ENCODE measurements around the gene COX11.

The COX11 gene, protein sequence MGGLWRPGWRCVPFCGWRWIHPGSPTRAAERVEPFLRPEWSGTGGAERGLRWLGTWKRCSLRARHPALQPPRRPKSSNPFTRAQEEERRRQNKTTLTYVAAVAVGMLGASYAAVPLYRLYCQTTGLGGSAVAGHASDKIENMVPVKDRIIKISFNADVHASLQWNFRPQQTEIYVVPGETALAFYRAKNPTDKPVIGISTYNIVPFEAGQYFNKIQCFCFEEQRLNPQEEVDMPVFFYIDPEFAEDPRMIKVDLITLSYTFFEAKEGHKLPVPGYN

DNA sequence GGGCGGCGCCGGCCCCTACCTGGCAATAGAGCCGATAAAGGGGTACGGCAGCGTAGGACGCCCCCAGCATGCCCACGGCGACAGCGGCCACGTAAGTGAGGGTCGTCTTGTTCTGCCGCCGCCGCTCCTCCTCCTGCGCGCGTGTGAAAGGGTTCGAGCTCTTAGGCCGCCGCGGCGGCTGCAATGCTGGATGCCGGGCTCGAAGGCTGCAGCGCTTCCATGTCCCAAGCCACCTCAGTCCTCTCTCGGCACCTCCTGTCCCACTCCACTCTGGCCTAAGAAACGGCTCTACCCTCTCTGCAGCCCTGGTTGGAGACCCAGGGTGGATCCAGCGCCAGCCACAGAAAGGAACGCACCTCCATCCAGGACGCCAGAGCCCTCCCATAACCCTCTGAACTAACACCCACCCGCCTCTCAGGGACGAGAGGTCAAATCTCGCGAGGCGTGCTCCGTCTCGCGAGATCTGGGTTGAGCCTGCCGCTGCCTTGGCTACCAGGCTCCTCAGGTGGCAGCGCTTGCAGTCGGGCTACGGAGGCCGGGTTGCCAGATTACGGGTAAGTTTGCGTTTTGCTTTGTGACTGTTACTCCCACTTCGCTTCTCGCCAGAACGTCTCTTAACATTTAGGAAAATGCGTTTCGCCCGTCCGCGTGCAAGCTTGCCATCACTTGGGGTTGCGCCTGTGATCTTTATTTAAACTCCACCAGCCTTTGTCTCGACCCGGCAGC, at the start of gene COX11, which contains the start of gene STXBP4:
Gene COX11 (minus strand): TSS at position 393 of the 726 bp plus-strand sequence. CDS start 8 bp downstream, at position 385.
Gene STXBP4 (plus strand): TSS at position 504 of the 726 bp plus-strand sequence. CDS start 17,455 bp downstream, outside the sequence.
- H3K27me3 ChIP-seq (ENCODE audit: control insufficient read depth, insufficient read depth, low read length): no peaks in the 10 kb centered on the region
- peaks cover 16% of the 10 kb centered on the region for H3K36me3 ChIP-seq (ENCODE audit: control insufficient read depth, insufficient read depth, low read length)
- H3K9ac ChIP-seq (ENCODE audit: low read length): peak within 1 kb of the TSS; percentile 97
- H3K9me3 ChIP-seq (ENCODE audit: control insufficient read depth, insufficient read depth, low read depth, low read length): no peaks in the 10 kb centered on the region
- H3K4me1 ChIP-seq (ENCODE audit: control insufficient read depth, insufficient read depth, low read length): peaks cover 13% of the 10 kb centered on the region
- H3K4me3 ChIP-seq (ENCODE audit: low read depth, low read length): peak within 1 kb of the TSS; percentile 86
- H3K27ac ChIP-seq (ENCODE audit: low read depth, low read length): peak within 1 kb of the TSS; percentile 56

DNA sequence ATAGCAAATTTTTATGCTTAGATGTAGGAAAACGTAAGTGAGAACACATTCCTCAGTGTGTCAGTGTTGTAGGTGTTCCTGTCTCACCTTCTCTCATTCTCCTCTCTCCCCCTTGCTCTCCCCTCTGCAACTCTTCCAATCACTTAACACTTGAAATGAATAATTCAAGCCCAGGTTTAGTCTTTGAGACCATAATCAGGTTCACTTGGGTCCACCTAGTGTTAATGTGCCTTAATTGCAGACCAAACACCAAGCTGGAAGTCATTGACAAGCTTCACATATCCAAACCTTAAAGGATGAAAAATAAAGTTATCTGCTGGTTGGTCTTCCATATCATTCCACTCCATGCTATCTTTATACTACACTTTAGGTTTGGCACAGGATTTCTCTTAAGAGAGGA, 37.1 kb upstream of the COX11 start:
- no peak overlapping the region for H3K4me3 ChIP-seq (ENCODE audit: low read depth, low read length)
- no peaks in the 10 kb centered on the region for H3K27me3 ChIP-seq (ENCODE audit: control insufficient read depth, insufficient read depth, low read length)
- no peak overlapping the region for H3K27ac ChIP-seq (ENCODE audit: low read depth, low read length)
- no peak overlapping the region for H3K9ac ChIP-seq (ENCODE audit: low read length)
- no peaks in the 10 kb centered on the region for H3K9me3 ChIP-seq (ENCODE audit: control insufficient read depth, insufficient read depth, low read depth, low read length)
- 0 out of 2 replicates have a peak, but pooled peaks cover 3% of the 10 kb centered on the region for H3K36me3 ChIP-seq (ENCODE audit: control insufficient read depth, insufficient read depth, low read length)
- H3K4me1 ChIP-seq (ENCODE audit: control insufficient read depth, insufficient read depth, low read length): 0 out of 2 replicates have a peak, but pooled peaks cover 2% of the 10 kb centered on the region

DNA sequence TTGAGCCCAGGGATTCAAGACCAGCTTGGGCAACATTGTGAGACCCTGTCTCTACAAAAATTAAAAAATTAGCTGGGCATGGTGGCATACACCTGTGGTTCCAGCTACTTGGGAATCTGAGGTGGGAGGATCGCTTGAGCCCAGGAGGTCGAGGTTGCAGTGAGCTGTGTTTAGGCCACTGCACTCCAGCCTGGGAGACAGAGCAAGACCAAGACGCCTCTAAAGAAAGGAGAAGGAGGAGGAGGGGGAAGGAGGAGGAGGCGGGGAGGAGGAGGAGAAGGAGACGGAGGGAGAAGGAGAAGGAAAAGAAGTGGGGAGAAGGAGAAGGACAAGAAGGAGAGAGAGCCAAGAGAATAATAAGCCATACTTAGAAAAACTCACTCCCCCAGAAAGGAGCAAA, 36.0 kb upstream of the COX11 start:
- Histone ChIP-seq H3K9ac (ENCODE audit: low read length) (no peak overlapping the region), H3K36me3 (ENCODE audit: control insufficient read depth, insufficient read depth, low read length) (0 out of 2 replicates have a peak, but pooled peaks cover 3% of the 10 kb centered on the region), H3K27me3 (ENCODE audit: control insufficient read depth, insufficient read depth, low read length) (no peaks in the 10 kb centered on the region), H3K9me3 (ENCODE audit: control insufficient read depth, insufficient read depth, low read depth, low read length) (no peaks in the 10 kb centered on the region), H3K27ac (ENCODE audit: low read depth, low read length) (no peak overlapping the region), H3K4me1 (ENCODE audit: control insufficient read depth, insufficient read depth, low read length) (0 out of 2 replicates have a peak, but pooled peaks cover 2% of the 10 kb centered on the region), H3K4me3 (ENCODE audit: low read depth, low read length) (no peak overlapping the region)

DNA sequence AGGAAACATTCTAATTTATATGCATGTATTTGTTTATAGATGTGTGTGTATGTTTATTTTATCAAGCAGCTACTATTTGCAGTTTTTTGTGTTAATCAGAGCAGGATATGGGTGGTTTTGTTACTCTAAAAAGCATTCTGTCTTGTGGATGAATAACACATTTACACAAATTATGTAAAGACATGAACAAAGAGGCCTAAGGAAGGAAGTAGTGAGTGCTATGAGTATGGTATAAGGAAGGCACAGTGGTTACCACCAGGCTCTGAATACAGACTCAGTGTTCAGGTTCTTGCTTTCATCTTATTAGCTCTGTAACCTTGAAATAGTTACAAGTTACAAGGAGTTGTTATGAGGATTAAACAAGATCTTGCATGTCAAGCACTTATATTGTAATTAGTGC, 34.0 kb upstream of the COX11 start:
- Histone ChIP-seq H3K4me3 (ENCODE audit: low read depth, low read length) (no peak overlapping the region), H3K27ac (ENCODE audit: low read depth, low read length) (no peak overlapping the region), H3K9ac (ENCODE audit: low read length) (no peak overlapping the region), H3K36me3 (ENCODE audit: control insufficient read depth, insufficient read depth, low read length) (0 out of 2 replicates have a peak, but pooled peaks cover 3% of the 10 kb centered on the region), H3K27me3 (ENCODE audit: control insufficient read depth, insufficient read depth, low read length) (no peaks in the 10 kb centered on the region), H3K9me3 (ENCODE audit: control insufficient read depth, insufficient read depth, low read depth, low read length) (no peaks in the 10 kb centered on the region), H3K4me1 (ENCODE audit: control insufficient read depth, insufficient read depth, low read length) (0 out of 2 replicates have a peak, but pooled peaks cover 2% of the 10 kb centered on the region)

DNA sequence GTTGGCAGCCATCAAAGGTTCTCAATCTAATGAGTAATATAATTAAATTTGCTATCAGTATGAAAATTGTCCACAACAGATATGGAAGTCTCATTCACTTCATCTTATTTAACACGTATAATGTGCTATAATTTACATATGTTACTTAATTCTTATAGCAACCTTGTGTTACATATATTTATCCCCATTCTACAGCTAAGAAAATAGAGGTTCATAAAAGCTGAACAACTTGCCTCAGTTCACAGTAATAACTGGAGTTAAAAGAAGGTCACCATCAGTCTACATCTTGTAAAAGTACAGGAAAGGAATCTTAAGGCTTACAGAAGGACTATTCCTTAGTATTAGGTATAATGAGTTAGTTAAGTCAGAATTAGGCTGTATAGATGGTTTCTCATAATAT, 28.0 kb upstream of the COX11 start:
- Histone ChIP-seq H3K27ac (ENCODE audit: low read depth, low read length) (no peak overlapping the region), H3K9me3 (ENCODE audit: control insufficient read depth, insufficient read depth, low read depth, low read length) (no peaks in the 10 kb centered on the region), H3K4me3 (ENCODE audit: low read depth, low read length) (no peak overlapping the region), H3K36me3 (ENCODE audit: control insufficient read depth, insufficient read depth, low read length) (peaks cover 7% of the 10 kb centered on the region; the same call in 1 of the 2 replicates), H3K27me3 (ENCODE audit: control insufficient read depth, insufficient read depth, low read length) (no peaks in the 10 kb centered on the region), H3K9ac (ENCODE audit: low read length) (no peak overlapping the region), H3K4me1 (ENCODE audit: control insufficient read depth, insufficient read depth, low read length) (no peaks in the 10 kb centered on the region)

DNA sequence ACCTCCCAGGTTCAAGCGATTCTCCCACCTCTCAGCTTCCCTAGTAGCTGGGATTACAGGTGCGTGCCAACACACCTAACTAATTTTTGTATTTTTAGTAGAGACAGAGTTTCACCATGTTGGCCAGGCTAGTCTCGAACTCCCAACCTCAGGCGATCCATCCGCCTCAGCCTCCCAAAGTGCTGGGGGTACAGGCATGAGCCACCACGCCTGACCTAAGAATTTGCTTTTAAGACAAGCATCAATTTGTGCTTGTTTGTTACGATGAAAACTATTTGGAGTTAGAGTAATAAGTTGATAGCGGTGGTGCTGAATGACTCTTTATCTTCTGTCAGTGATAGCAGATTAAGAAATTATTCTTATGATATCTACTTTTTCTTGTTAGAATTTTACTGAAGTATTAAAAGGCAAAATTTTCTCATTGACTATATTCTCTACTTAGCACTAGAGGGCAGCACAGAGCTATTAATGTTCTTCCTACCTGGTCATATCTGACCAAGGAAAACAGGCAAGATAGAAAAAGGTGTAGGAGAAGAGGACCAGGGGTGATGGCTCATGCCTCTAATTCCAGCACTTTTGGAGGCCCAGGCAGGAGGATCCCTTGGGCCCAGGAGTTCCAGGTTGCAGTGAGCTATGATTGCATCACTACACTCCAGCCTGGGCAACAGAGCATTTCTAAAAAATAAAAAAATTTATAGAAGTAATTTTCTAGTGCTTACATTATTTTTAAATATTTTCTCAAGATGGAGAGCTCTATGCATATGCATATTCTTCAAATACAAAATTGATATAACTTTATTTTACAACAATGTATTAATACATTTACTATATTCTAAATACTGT, 24.6 kb upstream of the COX11 start:
- no peak overlapping the region for H3K4me3 ChIP-seq (ENCODE audit: low read depth, low read length)
- H3K36me3 ChIP-seq (ENCODE audit: control insufficient read depth, insufficient read depth, low read length): peaks cover 4% of the 10 kb centered on the region; the same call in 1 of the 2 replicates
- H3K9ac ChIP-seq (ENCODE audit: low read length): no peak overlapping the region
- H3K27ac ChIP-seq (ENCODE audit: low read depth, low read length): no peak overlapping the region
- H3K4me1 ChIP-seq (ENCODE audit: control insufficient read depth, insufficient read depth, low read length): no peaks in the 10 kb centered on the region
- H3K27me3 ChIP-seq (ENCODE audit: control insufficient read depth, insufficient read depth, low read length): no peaks in the 10 kb centered on the region
- no peaks in the 10 kb centered on the region for H3K9me3 ChIP-seq (ENCODE audit: control insufficient read depth, insufficient read depth, low read depth, low read length)

DNA sequence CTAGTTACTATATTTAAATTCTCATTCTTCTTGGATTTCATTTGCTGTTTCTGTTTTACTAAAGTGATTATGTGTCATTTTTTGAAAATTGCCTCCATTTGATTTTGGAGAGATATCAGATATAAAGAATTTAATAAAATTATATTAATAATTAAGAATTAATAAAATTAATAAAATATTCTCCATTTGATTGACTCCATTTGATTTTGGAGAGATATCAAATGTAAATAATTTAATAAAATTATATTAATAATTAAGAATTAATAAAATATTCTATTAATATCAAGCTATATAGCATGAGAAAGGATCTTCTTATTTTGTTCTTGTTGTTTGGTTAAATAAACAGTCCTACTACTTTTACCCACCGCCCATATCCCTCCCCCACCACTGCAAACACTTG, 23.1 kb upstream of the COX11 start:
- H3K4me3 ChIP-seq (ENCODE audit: low read depth, low read length): no peak overlapping the region
- no peak overlapping the region for H3K27ac ChIP-seq (ENCODE audit: low read depth, low read length)
- H3K9ac ChIP-seq (ENCODE audit: low read length): no peak overlapping the region
- no peaks in the 10 kb centered on the region for H3K9me3 ChIP-seq (ENCODE audit: control insufficient read depth, insufficient read depth, low read depth, low read length)
- no peaks in the 10 kb centered on the region for H3K27me3 ChIP-seq (ENCODE audit: control insufficient read depth, insufficient read depth, low read length)
- H3K36me3 ChIP-seq (ENCODE audit: control insufficient read depth, insufficient read depth, low read length): peaks cover 4% of the 10 kb centered on the region; the same call in 1 of the 2 replicates
- H3K4me1 ChIP-seq (ENCODE audit: control insufficient read depth, insufficient read depth, low read length): no peaks in the 10 kb centered on the region

DNA sequence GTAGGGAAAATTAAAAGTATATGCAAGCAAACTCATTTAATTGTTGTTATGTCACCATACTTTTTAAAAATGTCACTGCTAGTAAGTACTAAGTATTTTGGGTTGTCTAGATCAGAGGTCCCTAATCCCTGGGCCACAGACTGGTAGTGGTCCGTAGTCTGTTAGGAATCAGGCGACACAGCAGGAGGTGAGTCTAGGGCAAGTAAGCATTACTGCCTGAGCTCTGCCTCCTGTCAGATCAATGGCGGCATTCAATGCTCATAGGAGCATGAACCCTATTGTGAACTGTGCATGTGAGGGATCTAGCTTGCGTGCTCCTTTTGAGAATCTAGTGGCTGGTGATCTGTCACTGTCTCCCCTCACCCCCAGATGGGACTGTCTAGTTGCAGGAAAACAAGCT, 21.7 kb upstream of the COX11 start:
- Histone ChIP-seq H3K27ac (ENCODE audit: low read depth, low read length) (no peak overlapping the region), H3K9me3 (ENCODE audit: control insufficient read depth, insufficient read depth, low read depth, low read length) (no peaks in the 10 kb centered on the region), H3K27me3 (ENCODE audit: control insufficient read depth, insufficient read depth, low read length) (no peaks in the 10 kb centered on the region), H3K36me3 (ENCODE audit: control insufficient read depth, insufficient read depth, low read length) (peaks cover 4% of the 10 kb centered on the region; the same call in 1 of the 2 replicates), H3K4me1 (ENCODE audit: control insufficient read depth, insufficient read depth, low read length) (no peaks in the 10 kb centered on the region), H3K4me3 (ENCODE audit: low read depth, low read length) (no peak overlapping the region), H3K9ac (ENCODE audit: low read length) (no peak overlapping the region)

DNA sequence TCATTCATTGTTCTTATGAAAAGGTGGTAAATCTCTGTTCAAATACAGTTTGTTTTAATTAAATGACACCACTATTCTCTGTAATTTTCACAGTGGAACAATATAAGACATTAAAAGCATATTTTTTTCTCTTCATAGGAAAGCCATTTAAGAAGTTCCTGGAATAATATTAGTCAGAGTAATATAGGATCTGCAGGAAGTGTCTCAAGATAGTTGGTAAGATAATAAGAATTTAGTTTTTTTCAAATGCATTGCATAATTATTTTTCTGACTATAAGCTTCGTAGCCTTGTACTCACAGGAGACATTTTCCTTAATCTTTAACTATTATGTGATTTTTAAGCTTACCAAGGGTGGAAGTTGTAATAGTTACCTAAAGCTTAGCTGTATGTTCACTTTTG, 17.0 kb upstream of the COX11 start:
- Histone ChIP-seq H3K9ac (ENCODE audit: low read length) (no peak overlapping the region), H3K27me3 (ENCODE audit: control insufficient read depth, insufficient read depth, low read length) (no peaks in the 10 kb centered on the region), H3K9me3 (ENCODE audit: control insufficient read depth, insufficient read depth, low read depth, low read length) (peaks cover 2% of the 10 kb centered on the region; the same call in 1 of the 2 replicates), H3K4me3 (ENCODE audit: low read depth, low read length) (no peak overlapping the region), H3K4me1 (ENCODE audit: control insufficient read depth, insufficient read depth, low read length) (no peaks in the 10 kb centered on the region), H3K27ac (ENCODE audit: low read depth, low read length) (no peak overlapping the region), H3K36me3 (ENCODE audit: control insufficient read depth, insufficient read depth, low read length) (no peaks in the 10 kb centered on the region)

DNA sequence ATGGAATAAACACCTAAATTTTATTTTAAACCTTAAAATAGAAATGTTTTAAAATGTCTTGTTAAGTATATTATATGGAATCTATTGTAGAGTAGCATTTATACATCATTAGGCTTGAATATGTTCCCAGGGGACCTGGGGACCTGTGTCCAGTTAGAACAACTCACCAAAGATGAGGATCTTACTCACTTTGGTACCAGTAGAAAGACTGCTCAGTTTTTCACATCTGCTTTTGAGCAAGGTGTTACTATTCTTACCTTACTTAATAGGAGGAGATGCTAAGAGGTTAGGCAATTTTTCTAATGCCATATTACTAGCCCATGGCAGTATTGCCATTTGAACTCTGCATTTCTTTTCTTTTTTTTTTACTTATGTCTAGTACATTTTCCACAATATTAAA, 14.8 kb upstream of the COX11 start:
- Histone ChIP-seq H3K27ac (ENCODE audit: low read depth, low read length) (no peak overlapping the region), H3K4me1 (ENCODE audit: control insufficient read depth, insufficient read depth, low read length) (no peaks in the 10 kb centered on the region), H3K4me3 (ENCODE audit: low read depth, low read length) (no peak overlapping the region), H3K9ac (ENCODE audit: low read length) (no peak overlapping the region), H3K9me3 (ENCODE audit: control insufficient read depth, insufficient read depth, low read depth, low read length) (peaks cover 8% of the 10 kb centered on the region; the same call in 1 of the 2 replicates), H3K36me3 (ENCODE audit: control insufficient read depth, insufficient read depth, low read length) (no peaks in the 10 kb centered on the region), H3K27me3 (ENCODE audit: control insufficient read depth, insufficient read depth, low read length) (no peaks in the 10 kb centered on the region)

Data from HUES6 (cell line).